Measurements from ENCODE around the gene BBS2. TPM values are rescaled to one million over a fixed set of nuclear protein-coding genes. Genes with fewer than 3 reads are reported as not detected.

The BBS2 gene
- total RNA-seq (39.0 and 47.0 TPM in 2 replicates), polyA plus RNA-seq (31.5 and 40.8 TPM in 2 replicates)

DNA sequence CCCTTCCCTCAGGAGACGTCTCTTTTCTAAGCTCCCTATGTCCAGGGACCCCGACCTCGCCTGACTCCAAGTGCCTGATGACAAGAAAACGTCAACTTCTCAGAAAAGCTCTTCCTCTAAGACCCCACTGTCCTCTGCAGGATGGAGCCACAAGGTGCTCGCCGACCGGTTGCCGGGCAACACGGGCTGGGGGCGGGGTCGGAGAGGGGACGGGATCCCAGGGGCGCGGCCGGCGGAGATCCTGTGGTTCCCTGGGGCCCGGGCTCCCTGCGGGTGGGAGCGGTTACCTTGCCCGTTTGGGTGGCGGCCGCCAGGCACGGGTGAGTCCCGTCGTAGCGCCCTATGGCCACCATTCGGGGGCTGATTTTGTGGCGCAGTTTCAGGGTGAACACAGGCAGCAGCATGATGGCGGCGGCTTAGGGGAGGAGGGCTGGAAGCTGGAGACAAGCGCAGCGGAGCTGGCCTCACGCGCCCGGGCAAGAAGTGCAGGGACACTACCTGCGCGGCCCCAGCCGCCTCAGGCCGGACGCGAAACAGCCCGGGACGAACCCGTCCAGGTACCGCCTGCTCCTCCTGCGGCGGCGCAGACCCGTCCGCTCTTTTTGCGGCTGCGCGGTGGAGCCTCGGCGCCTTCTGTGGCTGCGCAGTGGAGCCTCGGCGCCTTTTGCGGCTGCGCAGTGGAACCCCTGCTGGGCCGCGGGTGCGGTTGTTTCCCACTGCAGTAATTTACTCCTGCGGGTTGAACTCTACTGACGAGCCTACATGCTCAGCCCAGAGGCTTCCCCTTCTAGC is at the start of gene BBS2:
Gene BBS2 (minus strand): TSS at position 566 of the 792 bp plus-strand sequence. CDS start 162 bp downstream, at position 404.
- WGBS (ENCODE audit: low lambda C conversion rate, missing lambda C conversion rate), result under 1% methylated on average over 59 of the region's 65 CpGs
- Histone ChIP-seq H3K79me2 (peaks cover 32% of the 10 kb centered on the region), H3K9me3 (ENCODE audit: low read depth) (no peaks in the 10 kb centered on the region), H3K36me3 (replicated peaks; ENCODE audit: insufficient read depth, low read depth) (no peaks in the 10 kb centered on the region), H3K27me3 (no peaks in the 10 kb centered on the region), H4K20me1 (ENCODE audit: insufficient read depth, poor library complexity, severe bottlenecking) (no peaks in the 10 kb centered on the region), H3K4me2 (peak within 1 kb of the TSS; percentile 76), H3K4me3 (peak within 1 kb of the TSS; percentile 72), H3K4me1 (ENCODE audit: insufficient read depth) (peaks cover 5% of the 10 kb centered on the region), H2AFZ (peak within 1 kb of the TSS; percentile 90), H3K27ac (peak within 1 kb of the TSS; percentile 88), H3K9me2 (replicated peaks; ENCODE audit: insufficient read depth) (no peaks in the 10 kb centered on the region)
- peak; percentile 96 for DNase-seq (ENCODE audit: low spot score)
- no peak for TF ChIP-seq EZH2phosphoT487 (IDR thresholded peaks at IDR 0.05; ENCODE audit: low read depth, severe bottlenecking, unreplicated experiment)
- no peak for TF ChIP-seq CTCF (IDR thresholded peaks at IDR 0.05; ENCODE audit: poor library complexity)
- no peak for TF ChIP-seq EZH2 (IDR thresholded peaks at IDR 0.05; ENCODE audit: borderline replicate concordance)

- H3K9me2 ChIP-seq (replicated peaks; ENCODE audit: insufficient read depth), result no peaks in the 10 kb centered on the region
- H3K4me2 ChIP-seq, result no peak within 1 kb of the TSS
- H3K36me3 ChIP-seq (replicated peaks; ENCODE audit: insufficient read depth, low read depth), result no peaks in the 10 kb centered on the region
- H3K4me1 ChIP-seq (ENCODE audit: insufficient read depth), result no peaks in the 10 kb centered on the region
- TF ChIP-seq EZH2phosphoT487 (IDR thresholded peaks at IDR 0.05; ENCODE audit: low read depth, severe bottlenecking, unreplicated experiment), result no peak
- no peak for TF ChIP-seq EZH2 (IDR thresholded peaks at IDR 0.05; ENCODE audit: borderline replicate concordance)
- no peak for TF ChIP-seq CTCF (IDR thresholded peaks at IDR 0.05; ENCODE audit: poor library complexity)
- H2AFZ ChIP-seq, result no peak within 1 kb of the TSS
- H3K27me3 ChIP-seq, result peaks cover 3% of the 10 kb centered on the region
- no peak within 1 kb of the TSS for H3K4me3 ChIP-seq
- H3K9me3 ChIP-seq (ENCODE audit: low read depth), result no peaks in the 10 kb centered on the region
- no peaks in the 10 kb centered on the region for H3K79me2 ChIP-seq
- no peaks in the 10 kb centered on the region for H4K20me1 ChIP-seq (ENCODE audit: insufficient read depth, poor library complexity, severe bottlenecking)
- 85% methylated on average over 12 of the region's 12 CpGs for WGBS (ENCODE audit: low lambda C conversion rate, missing lambda C conversion rate)
- H3K27ac ChIP-seq, result no peak within 1 kb of the TSS
- no peak for DNase-seq (ENCODE audit: low spot score)
Measured at GRCh38 chr16:56564793-56565477, 45.1 kb upstream of the BBS2 start, which contains the start of gene MT4. Gene MT4 (plus strand): TSS chr16:56565073. CDS start chr16:56565129, 56 bp downstream.

GRCh38 chr16:56561126-56561525 is 41.3 kb upstream of the BBS2 start:
- Histone ChIP-seq H3K27ac (no peak overlapping the region), H3K4me1 (ENCODE audit: insufficient read depth) (no peaks in the 10 kb centered on the region), H3K36me3 (replicated peaks; ENCODE audit: insufficient read depth, low read depth) (no peaks in the 10 kb centered on the region), H2AFZ (no peak overlapping the region), H3K4me3 (no peak overlapping the region), H3K9me2 (replicated peaks; ENCODE audit: insufficient read depth) (no peaks in the 10 kb centered on the region), H3K27me3 (peaks cover 2% of the 10 kb centered on the region), H3K9me3 (ENCODE audit: low read depth) (no peaks in the 10 kb centered on the region), H3K79me2 (no peaks in the 10 kb centered on the region), H4K20me1 (ENCODE audit: insufficient read depth, poor library complexity, severe bottlenecking) (no peaks in the 10 kb centered on the region), H3K4me2 (no peak overlapping the region)
- TF ChIP-seq EZH2phosphoT487 (IDR thresholded peaks at IDR 0.05; ENCODE audit: low read depth, severe bottlenecking, unreplicated experiment), result no peak
- DNase-seq (ENCODE audit: low spot score), result no peak
- WGBS (ENCODE audit: low lambda C conversion rate, missing lambda C conversion rate), result 79% methylated on average over 1 of the region's 1 CpG

DNA sequence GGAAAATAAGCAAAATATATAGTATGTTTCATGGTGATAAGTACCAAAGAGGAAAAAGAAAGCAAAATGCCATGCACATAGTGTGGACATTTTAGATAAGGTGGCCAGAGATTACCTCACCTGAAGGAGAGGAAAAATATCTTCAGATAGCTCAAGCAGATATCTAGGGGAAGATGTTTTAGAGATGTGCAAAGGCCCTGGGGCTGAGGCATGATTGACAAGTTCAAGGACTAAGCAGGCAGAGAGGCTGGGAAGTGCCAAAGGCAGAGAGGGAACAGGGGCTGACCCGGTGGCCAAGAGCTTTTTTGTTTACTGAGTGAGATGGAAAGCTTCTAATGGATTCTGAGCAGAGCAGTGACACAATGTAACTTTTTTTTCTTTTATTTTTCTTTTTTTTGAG is 40.6 kb upstream of the BBS2 start:
- no peak overlapping the region for H3K27ac ChIP-seq
- no peak overlapping the region for H2AFZ ChIP-seq
- no peak overlapping the region for H3K4me3 ChIP-seq
- no peaks in the 10 kb centered on the region for H4K20me1 ChIP-seq (ENCODE audit: insufficient read depth, poor library complexity, severe bottlenecking)
- 0% methylated on average over 1 of the region's 1 CpG for WGBS (ENCODE audit: low lambda C conversion rate, missing lambda C conversion rate)
- no peaks in the 10 kb centered on the region for H3K9me2 ChIP-seq (replicated peaks; ENCODE audit: insufficient read depth)
- no peaks in the 10 kb centered on the region for H3K79me2 ChIP-seq
- no peak for DNase-seq (ENCODE audit: low spot score)
- H3K27me3 ChIP-seq, result peaks cover 4% of the 10 kb centered on the region
- no peaks in the 10 kb centered on the region for H3K9me3 ChIP-seq (ENCODE audit: low read depth)
- H3K4me1 ChIP-seq (ENCODE audit: insufficient read depth), result no peaks in the 10 kb centered on the region
- H3K36me3 ChIP-seq (replicated peaks; ENCODE audit: insufficient read depth, low read depth), result no peaks in the 10 kb centered on the region
- no peak overlapping the region for H3K4me2 ChIP-seq
- no peak for TF ChIP-seq EZH2phosphoT487 (IDR thresholded peaks at IDR 0.05; ENCODE audit: low read depth, severe bottlenecking, unreplicated experiment)
- no peak for TF ChIP-seq EZH2 (IDR thresholded peaks at IDR 0.05; ENCODE audit: borderline replicate concordance)
- no peak for TF ChIP-seq CTCF (IDR thresholded peaks at IDR 0.05; ENCODE audit: poor library complexity)

All from hepatocyte (in vitro differentiated cells).